GDM1 (cell line): Measurements from ENCODE around the gene TBX10.
A peak's percentile ranks its signal among the peaks of the same experiment; 100 is the strongest.
"Not testable (repeated sequence)": the region's sequence is repeated elsewhere in the genome, so short reads cannot be mapped to it uniquely, and the experiment has no call there.

Experiments used
- DNase-seq: peaks from one replicate; lab custom pipeline; 2025; lab: John Stamatoyannopoulos, UW

Gene TBX10

GRCh38 chr11:67664213-67664585 lies 24.6 kb upstream of the TBX10 start:
- DNase-seq, result no peak

- DNase-seq, result no peak
Measured at GRCh38 chr11:67663532-67664212, 24.1 kb upstream of the TBX10 start.

- no peak for DNase-seq
Measured at GRCh38 chr11:67662835-67663531, 23.4 kb upstream of the TBX10 start.

- no peak for DNase-seq
Measured at GRCh38 chr11:67662142-67662834, 22.7 kb upstream of the TBX10 start.

- not testable (repeated sequence) for DNase-seq
Measured at GRCh38 chr11:67660752-67661151, 21.2 kb upstream of the TBX10 start.

GRCh38 chr11:67659651-67660165 lies 20.1 kb upstream of the TBX10 start:
- DNase-seq, result not testable (repeated sequence)

GRCh38 chr11:67657300-67657699 lies 17.7 kb upstream of the TBX10 start:
- DNase-seq, result no peak

GRCh38 chr11:67656278-67656922 lies 16.8 kb upstream of the TBX10 start:
- DNase-seq, result peak; percentile 46

GRCh38 chr11:67654225-67654624 lies 14.7 kb upstream of the TBX10 start:
- DNase-seq, result no peak

- DNase-seq, result no peak
Measured at GRCh38 chr11:67652965-67653845, 13.6 kb upstream of the TBX10 start.

- DNase-seq, result no peak
Measured at GRCh38 chr11:67651976-67652781, 12.6 kb upstream of the TBX10 start.

- DNase-seq, result no peak
Measured at GRCh38 chr11:67649634-67650510, 10.3 kb upstream of the TBX10 start.

- peak; percentile 82 for DNase-seq
Measured at GRCh38 chr11:67648796-67649613, 9.4 kb upstream of the TBX10 start.

GRCh38 chr11:67648140-67648795 lies 8.7 kb upstream of the TBX10 start:
- peak; percentile 70 for DNase-seq

GRCh38 chr11:67647471-67647870 lies 7.9 kb upstream of the TBX10 start:
- peak; percentile 19 for DNase-seq

- DNase-seq, result peak; percentile 81
Measured at GRCh38 chr11:67646535-67647336, 7.2 kb upstream of the TBX10 start.
